NOMO-1 (cell line): ENCODE results near the gene LZIC.

Experiments
- DNase-seq, 2 experiments: peaks; one replicate each; lab custom pipeline; 2025; ENCODE audit not compliant: unreplicated experiment in 2 of 2; lab: John Stamatoyannopoulos, UW

Gene LZIC

DNA sequence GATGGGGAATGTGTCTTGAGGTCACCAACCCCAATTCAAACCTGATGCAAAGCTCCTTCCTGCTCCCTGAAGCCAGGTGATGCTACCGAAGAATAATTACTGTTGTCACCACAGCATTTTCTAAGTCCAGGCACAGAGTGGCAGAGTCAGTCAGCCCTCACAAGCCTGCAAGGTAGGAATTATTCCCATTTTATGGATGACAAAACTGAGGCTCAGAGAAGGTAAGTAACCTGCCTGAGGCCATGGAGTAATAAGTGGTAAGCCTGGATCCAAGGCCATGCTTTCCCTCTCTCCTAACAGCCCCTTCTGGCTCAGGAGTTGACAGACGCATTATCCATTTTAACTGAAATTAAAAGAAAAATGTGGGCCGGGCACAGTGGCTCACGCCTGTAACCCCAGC, 56.1 kb downstream of the LZIC start:
- no peak for DNase-seq

DNA sequence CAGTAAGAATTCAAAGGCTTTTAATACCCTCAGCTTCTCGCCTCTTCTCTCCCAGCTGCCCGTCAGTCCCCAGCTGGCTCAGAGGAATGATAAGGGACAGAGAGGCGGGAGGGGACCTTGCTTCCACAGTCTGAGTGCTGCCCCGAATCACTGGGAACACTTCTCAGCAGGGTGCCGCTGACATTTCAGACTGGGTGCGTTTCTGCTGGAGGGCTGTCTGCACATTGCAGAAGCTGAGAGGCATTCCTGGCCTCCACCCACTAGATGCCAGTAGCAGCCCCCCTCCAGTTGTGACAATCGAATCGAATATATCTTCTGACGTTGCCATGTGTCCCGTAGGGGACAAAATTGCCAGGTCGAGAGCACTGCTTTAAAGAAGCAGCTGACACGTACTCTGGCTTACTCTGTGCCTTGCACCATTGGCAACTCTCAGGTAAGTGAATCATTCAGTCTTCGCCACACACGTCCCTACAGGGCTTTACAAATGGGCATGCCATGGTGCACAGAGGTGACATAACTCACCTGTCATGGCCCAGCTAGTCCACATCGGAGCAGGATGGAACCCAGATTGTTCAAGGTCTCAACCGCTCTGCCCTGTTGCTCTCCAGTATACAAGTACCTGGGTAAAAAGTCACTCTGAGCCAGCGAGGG, 57.0 kb downstream of the LZIC start:
- no peak for DNase-seq

DNA sequence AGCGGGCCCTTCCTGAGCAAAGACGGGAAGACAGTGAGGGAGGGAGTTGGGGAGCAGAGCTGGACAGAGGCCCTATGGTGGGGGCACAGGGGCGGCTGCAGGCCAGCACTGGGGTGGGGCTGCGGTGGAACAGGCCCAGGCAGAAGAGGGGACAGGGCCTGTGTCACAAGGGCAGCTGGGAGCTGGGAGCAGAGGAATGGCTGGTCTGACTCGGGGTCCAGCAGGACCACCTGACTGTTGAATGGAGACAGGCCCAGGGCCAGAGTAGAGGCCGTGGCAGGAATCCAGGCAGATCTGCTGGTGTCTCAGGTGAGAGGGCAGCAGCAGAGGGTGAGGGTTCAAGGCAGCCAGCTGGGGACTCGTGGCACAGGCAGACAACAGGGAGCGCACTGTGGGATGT, 58.4 kb downstream of the LZIC start:
- DNase-seq = no peak

DNA sequence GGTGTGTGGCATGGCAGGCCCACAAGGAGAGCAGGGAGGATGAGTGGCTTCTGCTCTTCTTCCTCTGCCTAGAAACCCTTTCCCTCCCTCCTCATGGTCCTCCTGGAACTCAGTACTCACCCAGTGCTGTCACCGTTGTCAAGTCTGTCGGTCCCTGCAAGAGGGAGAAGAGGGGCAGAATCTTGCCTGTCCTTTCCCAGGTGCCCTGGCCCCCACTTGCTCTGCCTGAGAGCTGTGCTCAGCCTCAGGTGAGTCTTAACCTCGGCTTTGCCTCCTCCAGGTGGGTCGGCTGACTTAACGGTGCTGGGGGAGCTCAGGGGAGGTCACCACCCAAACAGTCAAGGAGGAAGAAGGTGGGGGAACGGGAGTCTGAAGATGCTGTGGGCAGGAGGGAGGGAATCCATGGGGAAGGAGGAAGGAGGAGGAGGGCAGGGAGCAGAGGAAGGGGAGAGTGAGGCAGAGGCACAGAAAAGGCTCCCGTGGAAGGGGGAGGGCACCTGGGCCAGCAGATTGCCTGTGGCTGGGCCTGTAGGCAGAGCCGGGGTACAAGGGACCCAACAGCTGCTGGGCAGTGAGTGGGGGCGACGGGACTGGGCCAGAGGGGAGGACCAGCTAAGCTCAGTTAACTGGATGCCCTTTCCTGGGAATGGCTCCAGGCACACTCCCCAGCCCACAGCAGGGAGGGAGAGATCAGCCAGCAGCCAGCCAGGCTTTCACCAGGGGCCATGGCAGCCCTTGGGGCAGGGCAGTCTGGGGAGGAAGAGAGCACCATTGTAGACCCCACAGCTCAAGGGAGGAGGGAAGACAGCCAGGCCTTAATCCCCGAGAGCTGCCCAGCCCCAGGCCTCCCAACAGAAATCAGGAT, 59.4 kb downstream of the LZIC start:
- no peak for DNase-seq

DNA sequence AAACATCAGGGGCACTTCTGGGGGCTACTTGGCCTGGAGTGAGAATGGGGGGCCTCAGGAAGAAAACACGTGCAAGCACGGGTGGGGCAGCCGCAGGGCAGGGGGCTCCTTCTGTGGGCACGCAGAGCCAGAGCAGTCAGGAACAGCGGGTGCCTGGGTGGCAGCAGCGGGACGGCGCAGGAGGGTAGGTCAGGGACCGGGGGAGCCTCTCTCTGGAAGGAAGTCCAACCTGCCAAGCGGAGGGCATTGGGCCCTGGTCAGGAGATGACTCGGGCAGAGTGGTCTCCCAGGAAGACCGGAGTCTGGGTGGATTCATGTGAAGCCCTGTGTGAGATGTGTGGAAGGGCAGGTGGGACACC, 60.3 kb downstream of the LZIC start:
- no peak for DNase-seq

DNA sequence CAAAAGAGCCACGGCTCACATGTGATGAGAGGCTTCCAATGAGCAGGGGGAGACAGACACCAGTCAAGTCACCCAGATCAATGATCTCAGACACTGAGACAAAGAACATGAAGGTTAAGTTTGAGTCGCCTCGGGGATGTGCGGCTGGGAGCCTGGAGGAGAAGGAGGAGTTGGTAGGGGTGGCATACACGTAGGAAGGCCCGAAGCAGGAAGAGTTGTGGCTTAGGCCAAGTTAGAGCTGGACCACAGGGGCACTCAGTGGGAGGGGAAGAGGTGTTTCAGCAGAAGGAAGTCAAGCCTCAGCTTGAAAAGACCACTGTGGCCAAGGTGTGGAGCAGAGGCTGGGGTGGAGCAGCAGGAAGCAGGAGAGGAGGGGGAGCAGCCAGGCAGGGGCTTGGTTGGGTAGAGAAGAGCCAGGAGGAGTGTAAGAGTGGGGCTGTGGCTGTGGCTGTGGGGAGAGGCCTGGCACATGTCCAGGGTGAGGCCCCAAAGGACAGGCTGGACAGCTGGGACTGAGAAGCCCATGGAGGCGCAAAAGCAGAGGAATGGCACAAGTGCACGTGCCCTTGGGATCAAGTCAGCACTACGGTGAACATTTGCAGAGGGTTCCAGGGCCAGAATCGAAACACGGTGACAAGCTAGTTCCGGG, 60.8 kb downstream of the LZIC start:
- DNase-seq = no peak

DNA sequence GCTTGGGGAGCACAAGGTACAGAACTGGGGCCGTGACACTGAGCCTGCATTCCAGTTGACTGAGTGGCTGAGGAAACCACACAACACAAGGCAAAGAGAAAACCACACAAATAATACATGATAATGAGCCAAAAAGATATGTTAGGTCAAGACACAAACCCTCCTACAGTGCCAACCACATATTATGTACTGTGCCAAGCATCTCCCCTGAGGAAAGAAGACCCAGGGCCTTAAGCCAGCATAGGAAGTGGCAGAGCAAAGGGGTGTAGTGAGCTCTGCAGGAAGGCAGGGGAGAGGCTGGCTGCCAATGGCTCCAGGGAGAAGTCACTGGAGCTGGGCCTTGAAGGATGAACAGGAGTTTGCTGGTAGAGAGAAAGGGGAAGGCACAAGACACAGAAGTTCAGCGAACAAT, 61.3 kb downstream of the LZIC start:
- no peak for DNase-seq
